ENCODE data around the gene PYGL.

The PYGL gene

GRCh38 chr14:50977863-50978528 lies 33.7 kb upstream of the PYGL start:
- no peaks in the 10 kb centered on the region for H3K9me3 ChIP-seq (ENCODE audit: control insufficient read depth, insufficient read depth, low read depth, low read length)
- TF ChIP-seq ZNF426 (tag by site-specific recombination; IDR thresholded peaks at IDR 0.05) (no peak), INSM2 (tag by site-specific recombination; IDR thresholded peaks at IDR 0.05) (no peak), ZNF768 (tag by site-specific recombination; IDR thresholded peaks at IDR 0.05) (no peak), ZNF132 (tag by site-specific recombination; IDR thresholded peaks at IDR 0.05; ENCODE audit: borderline replicate concordance) (no peak), ZNF133 (tag by site-specific recombination; IDR thresholded peaks at IDR 0.05) (no peak), ZNF610 (tag by site-specific recombination; IDR thresholded peaks at IDR 0.05; ENCODE audit: borderline replicate concordance) (no peak)
- POLR2A ChIA-PET = no interaction called here

GRCh38 chr14:50974118-50974517 lies 29.8 kb upstream of the PYGL start:
- H3K27ac ChIP-seq (ENCODE audit: extremely low read depth, low read depth, low read length) = no peak overlapping the region
- no peaks in the 10 kb centered on the region for H3K9me3 ChIP-seq (ENCODE audit: control insufficient read depth, insufficient read depth, low read depth, low read length)
- TF ChIP-seq ZNF785 (tag by site-specific recombination; IDR thresholded peaks at IDR 0.05) (no peak), ZNF645 (tag by site-specific recombination; IDR thresholded peaks at IDR 0.05) (no peak), SP2 (tag by site-specific recombination; IDR thresholded peaks at IDR 0.05) (no peak), ZNF416 (tag by site-specific recombination; IDR thresholded peaks at IDR 0.05) (no peak), ZEB2 (tag by site-specific recombination; IDR thresholded peaks at IDR 0.05) (no peak), ZNF580 (tag by site-specific recombination; IDR thresholded peaks at IDR 0.05) (no peak), ZNF558 (tag by site-specific recombination; IDR thresholded peaks at IDR 0.05) (no peak), ZFP69B (tag by site-specific recombination; IDR thresholded peaks at IDR 0.05) (no peak), ATF2 (tag by site-specific recombination; IDR thresholded peaks at IDR 0.05; ENCODE audit: low read depth) (no peak), ZNF654 (tag by site-specific recombination; IDR thresholded peaks at IDR 0.05; ENCODE audit: low read depth) (no peak), ZNF747 (tag by site-specific recombination; IDR thresholded peaks at IDR 0.05) (no peak), HOXA7 (CRISPR knock-in tag; IDR thresholded peaks at IDR 0.05; ENCODE audit: borderline replicate concordance) (no peak), ZNF555 (tag by site-specific recombination; conservative IDR thresholded peaks at IDR 0.05) (no peak), ZNF621 (tag by site-specific recombination; IDR thresholded peaks at IDR 0.05) (no peak), MEIS1 (CRISPR knock-in tag; IDR thresholded peaks at IDR 0.05; ENCODE audit: borderline replicate concordance) (no peak), EGR2 (tag by site-specific recombination; IDR thresholded peaks at IDR 0.05; ENCODE audit: low read depth) (no peak)
- ChIA-PET POLR2A (no interaction called here), CTCF (no interaction called here)
- H3K4me1 ChIP-seq (ENCODE audit: control insufficient read depth, insufficient read depth, low read length) = peaks cover 7% of the 10 kb centered on the region
- no peaks in the 10 kb centered on the region for H3K36me3 ChIP-seq (ENCODE audit: control insufficient read depth in 2 of 2, insufficient read depth in 1 of 2, low read length in 2 of 2)
- no peak overlapping the region for H3K4me3 ChIP-seq (ENCODE audit: low read depth, low read length)

More at GRCh38 chr14:50977863-50978528, 33.7 kb upstream of the PYGL start:
- Histone ChIP-seq H3K4me1 (ENCODE audit: control insufficient read depth, insufficient read depth, low read length) (no peaks in the 10 kb centered on the region), H3K4me3 (ENCODE audit: low read depth, low read length) (no peak overlapping the region), H3K27ac (ENCODE audit: extremely low read depth, low read depth, low read length) (no peak overlapping the region), H3K36me3 (ENCODE audit: control insufficient read depth in 2 of 2, insufficient read depth in 1 of 2, low read length in 2 of 2) (no peaks in the 10 kb centered on the region)
- CTCF ChIA-PET = no interaction called here
